Immature natural killer cell (primary cell): ENCODE measurements around the gene MAP3K10. TPM values are rescaled to one million over a fixed set of nuclear protein-coding genes. Genes with fewer than 3 reads are reported as not detected.

ENCODE experiments used
- DNase-seq, 3 donors: peaks; one replicate each; pipeline ENCODE4 v3.0.0; 2022; ENCODE audit warnings: mixed read lengths in 1 of 3
- H3K27ac Mint-ChIP-seq, 6 donors: one replicate each; pipeline ENCODE4 v1.8.0; 2020; ENCODE audit warnings: mixed read lengths in 6 of 6, mild to moderate bottlenecking in 5 of 6, inconsistent platforms in 4 of 6, moderate library complexity in 3 of 6
- H3K27me3 Mint-ChIP-seq, 3 donors: one replicate each; pipeline ENCODE4 v1.8.0; 2020 to 2021; ENCODE audit warnings: low read depth in 3 of 3, mild to moderate bottlenecking in 3 of 3, mixed read lengths in 3 of 3, moderate library complexity in 3 of 3, inconsistent platforms in 1 of 3
- H3K36me3 Mint-ChIP-seq, 3 donors: one replicate each; pipeline ENCODE4 v1.8.0; 2020; ENCODE audit warnings: mixed read lengths in 3 of 3, inconsistent platforms in 2 of 3, mild to moderate bottlenecking in 2 of 3
- H3K4me1 Mint-ChIP-seq, 2 donors: one replicate each; pipeline ENCODE4 v1.8.0; 2020; ENCODE audit warnings: inconsistent platforms in 2 of 2, mild to moderate bottlenecking in 2 of 2, mixed read lengths in 2 of 2, moderate library complexity in 1 of 2
- H3K4me3 Mint-ChIP-seq, 5 donors: one replicate each; pipeline ENCODE4 v1.8.0; 2020; ENCODE audit warnings: mild to moderate bottlenecking in 5 of 5, mixed read lengths in 5 of 5, inconsistent platforms in 3 of 5, moderate library complexity in 3 of 5
- H3K9me3 Mint-ChIP-seq, 6 donors: one replicate each; pipeline ENCODE4 v1.8.0; 2020; ENCODE audit warnings: mild to moderate bottlenecking in 6 of 6, mixed read lengths in 6 of 6, inconsistent platforms in 4 of 6, moderate library complexity in 3 of 6
- polyA plus RNA-seq, 3 donors: library from polyadenylated mRNA; unstranded; fragments of 300-500 nt; fragmentation: Illumina TruSeq; gene quantifications; one replicate each; pipeline ENCODE4 v1.2.3, GENCODE V29; 2021

Gene MAP3K10
- polyA plus RNA-seq, 3 donors from 2014 or later, result 0.36 to 0.42 TPM; not detected in 1

DNA sequence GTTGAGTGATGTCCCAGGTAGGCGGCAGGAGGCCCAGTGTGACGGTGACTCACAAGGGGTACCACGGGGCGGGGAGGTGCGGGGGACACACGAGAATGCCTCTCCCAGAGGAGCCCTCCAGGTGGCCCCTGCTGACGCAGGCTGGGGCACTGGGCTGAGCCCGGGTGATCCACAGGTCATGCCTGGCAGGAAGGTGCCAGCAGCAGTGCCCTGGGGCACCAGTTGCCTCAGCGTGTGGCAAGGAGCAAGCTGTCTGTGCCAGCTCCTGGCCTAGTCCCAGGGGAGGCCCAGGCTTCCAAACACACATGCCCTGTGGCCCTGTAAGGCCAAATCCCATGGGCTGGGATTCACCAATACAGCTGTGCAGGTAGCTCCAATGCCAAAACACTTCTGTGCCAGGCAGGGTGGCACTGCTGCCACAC is 65.9 kb downstream of the MAP3K10 start:
- no peak overlapping the region for H3K4me3 Mint-ChIP-seq
- peaks cover 11 to 32% (median 13%) of the 10 kb centered on the region in 3 donors for H3K36me3 Mint-ChIP-seq
- DNase-seq, result no peak
- no peak overlapping the region for H3K27ac Mint-ChIP-seq
- H3K4me1 Mint-ChIP-seq, result peaks cover 29 to 63% of the 10 kb centered on the region in 2 donors
- no peaks in the 10 kb centered on the region for H3K9me3 Mint-ChIP-seq
- peaks cover 0 to 1% (median 1%) of the 10 kb centered on the region in 3 donors for H3K27me3 Mint-ChIP-seq

- H3K36me3 Mint-ChIP-seq, result peaks cover 0 to 3% (median 3%) of the 10 kb centered on the region in 3 donors
- H3K4me3 Mint-ChIP-seq, result no peak overlapping the region
- peaks cover 23 to 36% of the 10 kb centered on the region in 2 donors for H3K4me1 Mint-ChIP-seq
- no peaks in the 10 kb centered on the region for H3K9me3 Mint-ChIP-seq
- H3K27me3 Mint-ChIP-seq, result peaks cover 0 to 3% (median 0%) of the 10 kb centered on the region in 3 donors
- DNase-seq, result no peak
- H3K27ac Mint-ChIP-seq, result peak overlapping the region in 1 of 6 donors; percentile 20
Observed at GRCh38 chr19:40261631-40262030, 70.4 kb downstream of the MAP3K10 start.

DNA sequence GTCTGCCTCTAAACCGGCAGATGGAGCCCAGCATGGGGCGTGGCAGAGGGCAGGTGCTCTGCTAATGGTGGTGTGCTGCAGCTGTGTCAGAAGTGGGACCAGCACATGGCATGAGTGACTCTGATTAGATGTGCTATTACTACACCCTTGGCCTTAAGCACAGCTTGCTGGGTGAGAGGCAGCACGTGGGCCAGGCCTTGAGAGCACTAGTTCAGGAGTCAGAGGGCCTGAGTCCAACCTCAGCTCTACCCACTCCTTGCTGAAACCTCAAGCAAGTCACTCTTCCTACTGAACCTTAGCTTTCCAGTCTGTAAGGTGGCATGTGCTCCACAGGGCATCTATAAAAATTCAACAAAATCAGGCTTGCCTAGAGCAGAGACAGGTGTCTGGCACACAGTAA is 71.2 kb downstream of the MAP3K10 start:
- Mint-ChIP-seq H3K27me3 (peaks cover 0 to 3% (median 3%) of the 10 kb centered on the region in 3 donors), H3K36me3 (peaks cover 0 to 3% (median 2%) of the 10 kb centered on the region in 3 donors), H3K9me3 (no peaks in the 10 kb centered on the region), H3K4me3 (no peak overlapping the region), H3K4me1 (peaks cover 25 to 39% of the 10 kb centered on the region in 2 donors), H3K27ac (peak overlapping the region in 1 of 6 donors; percentile 64)
- DNase-seq, result no peak

DNA sequence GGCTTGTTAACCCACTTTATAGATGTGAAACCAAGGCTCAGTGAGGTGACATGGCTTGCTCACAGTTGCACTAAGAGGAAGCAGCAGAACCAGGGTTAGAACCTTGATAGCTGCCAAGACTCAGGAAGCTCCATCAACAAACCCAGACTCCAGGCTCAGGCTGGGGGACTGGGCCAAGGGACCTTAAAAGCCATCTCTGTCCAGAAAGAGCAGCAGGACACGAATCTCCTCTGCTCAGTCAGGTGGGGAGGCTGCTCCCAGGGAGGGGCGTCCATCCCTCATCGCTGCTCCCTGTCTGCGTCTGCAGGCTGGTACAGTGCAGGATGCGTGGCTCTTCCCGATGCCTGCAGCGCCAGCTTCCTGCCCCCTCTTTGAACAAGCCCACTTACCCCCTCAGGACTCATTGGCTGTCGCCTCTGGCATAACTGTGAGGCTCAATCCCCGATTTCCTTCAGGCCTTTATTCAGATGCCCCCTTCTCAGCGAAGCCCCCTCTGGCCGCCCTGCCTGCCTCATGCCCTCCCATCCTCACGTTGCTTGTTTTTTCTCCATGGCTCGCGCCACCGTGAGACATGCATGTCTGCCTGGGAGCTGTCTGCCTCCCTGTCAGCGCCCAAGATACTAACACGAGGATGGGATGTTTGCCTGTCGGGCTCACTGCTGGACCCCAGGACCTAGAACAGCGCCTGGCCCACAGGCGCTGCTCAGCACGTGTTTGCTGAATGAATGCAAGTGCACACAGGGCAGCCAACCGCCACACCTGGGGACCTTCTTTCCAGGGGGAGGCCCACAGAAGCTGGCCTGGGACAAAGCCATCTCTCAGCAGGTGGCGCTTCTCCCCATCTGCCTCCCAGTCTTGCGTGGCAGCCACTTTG is 72.5 kb downstream of the MAP3K10 start:
- DNase-seq, result no peak
- peak overlapping the region in 2 of 6 donors; percentile 37 to 77 for H3K27ac Mint-ChIP-seq
- H3K9me3 Mint-ChIP-seq, result no peaks in the 10 kb centered on the region
- H3K4me3 Mint-ChIP-seq, result no peak overlapping the region
- H3K27me3 Mint-ChIP-seq, result peaks cover 0 to 5% (median 3%) of the 10 kb centered on the region in 3 donors
- H3K4me1 Mint-ChIP-seq, result peaks cover 23 to 37% of the 10 kb centered on the region in 2 donors
- peaks cover 0 to 3% (median 0%) of the 10 kb centered on the region in 3 donors for H3K36me3 Mint-ChIP-seq

DNA sequence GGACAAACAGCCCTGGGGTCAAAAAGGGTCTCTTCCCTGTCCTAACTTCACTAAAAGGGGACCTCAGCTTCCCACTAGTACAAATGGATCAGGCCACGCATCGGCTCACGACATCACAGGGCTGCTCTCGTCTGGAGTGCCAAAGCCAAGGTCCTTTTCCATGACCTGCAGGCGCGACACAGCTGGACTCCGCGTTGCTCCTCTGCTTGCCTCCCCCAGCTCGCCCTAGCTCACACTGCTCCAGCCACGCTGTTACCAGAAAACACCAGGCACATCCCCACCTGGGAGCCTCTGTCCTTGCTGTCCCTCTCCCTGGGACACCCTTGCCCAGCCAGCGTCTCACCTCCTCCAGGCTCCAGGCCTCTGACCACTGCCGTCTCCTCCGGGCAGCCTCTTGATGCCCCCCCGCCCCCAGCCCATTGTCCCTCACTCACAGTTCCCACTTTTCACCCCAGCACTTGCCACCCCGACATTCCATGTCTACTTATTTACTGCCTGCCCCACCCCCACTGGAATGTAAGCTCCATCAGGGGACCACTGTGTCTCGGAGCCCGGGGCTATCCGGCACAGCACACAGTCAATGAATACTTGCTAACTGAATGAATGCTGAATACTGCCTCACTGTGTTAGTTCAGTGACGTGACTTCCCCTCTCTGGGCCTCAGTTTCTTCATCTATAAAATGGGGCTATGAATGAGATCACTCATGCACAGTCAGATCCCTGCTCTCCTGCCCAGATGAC is 73.3 kb downstream of the MAP3K10 start:
- Mint-ChIP-seq H3K4me3 (no peak overlapping the region), H3K36me3 (peaks cover 0 to 3% (median 0%) of the 10 kb centered on the region in 3 donors), H3K4me1 (peaks cover 25 to 36% of the 10 kb centered on the region in 2 donors), H3K27me3 (peaks cover 0 to 5% (median 3%) of the 10 kb centered on the region in 3 donors), H3K9me3 (no peaks in the 10 kb centered on the region), H3K27ac (peak overlapping the region in 1 of 6 donors; percentile 37)
- DNase-seq, result no peak

Other genes with a start within 250 kb of the MAP3K10 start
- gene PSMC4, start 220.3 kb upstream of the MAP3K10 start, polyA plus RNA-seq, result 100 to 1,000 TPM; 113 to 133 (median 127) TPM
- gene ZNF546, start 194.4 kb upstream of the MAP3K10 start, polyA plus RNA-seq, result 1 to 10 TPM in 2 of 3 donors, not detected in 1; 2.4 to 2.5 TPM
- gene ZNF780B, start 135.2 kb upstream of the MAP3K10 start, polyA plus RNA-seq, result 10 to 100 TPM in 1 of 3 donors, 1 to 10 TPM in 2; 7.1 to 10.6 (median 9.5) TPM
- 10 to 100 TPM in 2 of 3 donors, 1 to 10 TPM in 1; 9.7 to 17.3 (median 12.4) TPM for gene ZNF780A, start 100.5 kb upstream of the MAP3K10 start, polyA plus RNA-seq
- not detected for gene TTC9B, start 27.0 kb downstream of the MAP3K10 start, polyA plus RNA-seq
- not detected for gene CCNP, start 35.3 kb downstream of the MAP3K10 start, polyA plus RNA-seq
- gene AKT2, start 93.9 kb downstream of the MAP3K10 start, polyA plus RNA-seq, result 10 to 100 TPM; 32.7 to 47.6 (median 34.4) TPM
- 10 to 100 TPM; 10.0 to 14.1 (median 12.5) TPM for gene C19orf47, start 157.0 kb downstream of the MAP3K10 start, polyA plus RNA-seq
- 10 to 100 TPM; 60.8 to 94.9 (median 63.7) TPM for gene PLD3, start 157.3 kb downstream of the MAP3K10 start, polyA plus RNA-seq
- gene HIPK4, start 198.8 kb downstream of the MAP3K10 start, polyA plus RNA-seq, result under 1 TPM in 1 of 3 donors, not detected in 2; 0.15 TPM
- gene PRX, start 222.0 kb downstream of the MAP3K10 start, polyA plus RNA-seq, result 10 to 100 TPM in 1 of 3 donors, 1 to 10 TPM in 1, under 1 TPM in 1; 0.62 to 13.0 (median 1.2) TPM
- 10 to 100 TPM; 45.2 to 55.2 (median 49.3) TPM for gene SERTAD1, start 234.6 kb downstream of the MAP3K10 start, polyA plus RNA-seq